GM10847 (cell line): Measurements from ENCODE around the gene ZMAT5.
A peak's percentile ranks its signal among the peaks of the same experiment; 100 is the strongest.

ENCODE experiments used
- POLR2A ChIP-seq: IDR thresholded peaks from 2 replicates; pipeline ENCODE4 v1.6.1; 2011; ENCODE audit not compliant: insufficient read length; ENCODE audit errors: extremely low read depth

ZMAT5 gene, protein sequence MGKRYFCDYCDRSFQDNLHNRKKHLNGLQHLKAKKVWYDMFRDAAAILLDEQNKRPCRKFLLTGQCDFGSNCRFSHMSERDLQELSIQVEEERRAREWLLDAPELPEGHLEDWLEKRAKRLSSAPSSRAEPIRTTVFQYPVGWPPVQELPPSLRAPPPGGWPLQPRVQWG

DNA sequence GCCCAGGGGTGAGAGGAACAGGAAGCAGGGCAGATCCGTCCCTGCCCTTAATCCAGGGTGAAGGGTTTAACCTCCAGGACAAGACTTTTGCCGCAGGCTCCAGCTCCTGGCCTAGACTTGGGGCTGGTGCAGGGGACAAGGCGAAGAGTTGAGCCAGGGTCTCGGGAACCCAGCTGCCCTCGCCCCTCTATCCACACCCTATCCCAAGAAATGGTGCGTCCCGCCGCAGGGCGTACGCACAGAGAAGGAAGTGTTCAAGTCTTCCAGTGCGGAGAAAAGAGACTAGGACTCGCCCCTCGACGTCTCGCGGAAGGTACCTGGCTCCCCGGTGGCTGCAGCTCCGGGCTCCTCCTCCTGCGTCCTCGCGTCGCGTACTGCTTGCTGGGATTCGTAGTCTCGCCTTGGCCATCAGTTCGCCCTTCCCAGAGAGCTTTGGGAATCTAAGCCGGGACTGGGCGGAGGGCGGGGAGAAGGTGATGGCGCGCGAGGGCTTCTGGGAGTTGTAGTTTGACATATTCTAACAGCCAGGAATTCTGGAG is at the start of gene ZMAT5:
Gene ZMAT5, minus strand, starts transcription at position 376 of the 539 bp plus-strand sequence. CDS start 18,463 bp downstream, outside the sequence.
- peak; percentile 77 for TF ChIP-seq POLR2A

DNA sequence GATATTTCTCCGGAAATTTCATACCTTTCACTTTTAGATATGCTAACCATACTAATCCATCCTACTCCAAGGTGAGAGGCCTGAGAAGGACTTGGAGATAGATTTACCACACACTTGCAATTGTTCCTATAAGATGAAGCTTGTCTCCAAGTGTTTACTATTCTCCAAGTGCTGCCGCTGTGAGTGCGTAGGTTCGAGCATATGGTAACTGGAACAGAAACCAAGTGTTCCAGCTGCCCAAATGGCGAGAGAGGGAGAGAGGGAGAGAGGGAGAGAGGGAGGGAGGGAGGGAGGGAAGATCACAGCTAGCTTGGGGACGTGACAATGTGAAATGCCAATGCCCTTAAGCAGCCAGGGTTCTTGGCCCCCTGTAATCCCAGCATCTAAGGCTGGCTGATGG is 49.7 kb upstream of the ZMAT5 start:
- no peak for TF ChIP-seq POLR2A

DNA sequence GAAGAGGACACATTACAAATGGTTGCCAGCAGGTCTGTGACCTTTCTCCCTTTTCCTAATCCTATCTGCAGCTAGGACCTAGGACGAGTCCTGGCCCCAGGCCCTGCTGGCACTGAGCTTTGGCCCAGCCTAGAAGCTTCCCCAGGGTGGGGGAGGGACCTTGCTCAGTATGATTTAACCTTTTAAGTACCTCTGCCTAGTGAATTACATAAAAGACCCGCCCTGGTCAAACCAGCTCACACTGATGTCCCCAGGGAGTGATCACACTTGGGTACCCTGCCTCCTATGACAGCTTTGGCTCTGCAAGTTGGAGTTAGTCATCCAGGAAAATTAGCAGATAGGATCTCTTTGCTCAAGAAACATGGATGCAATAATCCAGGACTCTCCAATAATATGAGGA is 49.3 kb upstream of the ZMAT5 start:
- TF ChIP-seq POLR2A: no peak

DNA sequence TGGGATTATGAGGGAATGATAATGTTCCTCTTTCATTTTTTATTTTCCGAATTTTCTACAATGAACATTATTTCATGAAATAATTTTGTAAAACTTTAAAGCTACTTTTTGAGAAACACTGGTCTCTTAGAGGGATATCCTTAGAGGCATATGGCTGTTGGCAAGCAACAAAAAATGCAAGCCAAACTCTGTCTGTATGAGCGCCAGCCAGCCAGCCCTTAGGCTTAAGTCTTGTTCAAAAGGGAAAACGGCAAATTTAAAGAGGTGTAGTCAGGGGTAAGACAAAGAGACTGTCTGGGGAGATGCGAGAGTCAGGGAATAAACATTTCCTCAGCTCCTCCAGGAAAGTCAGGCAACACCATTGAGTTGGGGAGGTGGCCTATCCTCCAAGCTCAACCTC is 48.8 kb upstream of the ZMAT5 start:
- TF ChIP-seq POLR2A: no peak

DNA sequence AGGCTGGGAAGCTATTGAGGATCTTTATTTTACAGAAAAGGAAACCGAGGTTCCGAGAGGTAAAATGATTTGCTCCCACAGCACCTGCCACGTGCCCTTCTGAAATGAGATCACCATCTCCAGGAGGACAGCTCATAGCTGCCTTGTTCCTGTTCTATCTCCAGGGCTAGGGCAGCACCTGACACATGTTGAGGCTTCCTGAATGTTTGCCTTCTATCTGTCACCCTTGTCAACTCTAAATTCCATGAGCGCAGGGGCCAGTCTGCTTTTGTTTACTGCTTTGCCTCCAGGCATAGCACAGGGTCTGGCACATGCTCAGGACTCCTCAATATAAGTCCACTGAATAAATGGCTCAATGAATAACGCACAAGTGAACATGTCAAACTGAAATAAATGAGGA is 47.2 kb upstream of the ZMAT5 start:
- no peak for TF ChIP-seq POLR2A

DNA sequence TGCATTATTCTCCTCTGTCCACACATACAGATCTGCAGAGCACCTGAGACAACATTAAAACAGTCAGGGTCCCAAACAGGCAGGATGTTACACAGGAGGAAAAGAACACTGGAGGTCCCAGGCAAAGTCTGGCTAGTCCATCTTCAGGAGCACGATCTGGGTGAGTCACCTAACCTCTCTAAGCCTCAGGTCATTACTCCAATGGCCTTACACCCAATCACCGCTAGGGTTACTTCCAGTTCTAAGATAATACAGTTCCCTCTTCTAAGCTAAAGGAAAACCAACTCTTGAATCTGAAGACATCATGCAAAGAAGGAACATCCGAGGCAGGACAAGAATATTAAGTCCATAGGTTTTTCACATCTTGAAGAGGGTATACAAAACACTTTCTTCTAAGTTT is 46.8 kb upstream of the ZMAT5 start:
- no peak for TF ChIP-seq POLR2A

DNA sequence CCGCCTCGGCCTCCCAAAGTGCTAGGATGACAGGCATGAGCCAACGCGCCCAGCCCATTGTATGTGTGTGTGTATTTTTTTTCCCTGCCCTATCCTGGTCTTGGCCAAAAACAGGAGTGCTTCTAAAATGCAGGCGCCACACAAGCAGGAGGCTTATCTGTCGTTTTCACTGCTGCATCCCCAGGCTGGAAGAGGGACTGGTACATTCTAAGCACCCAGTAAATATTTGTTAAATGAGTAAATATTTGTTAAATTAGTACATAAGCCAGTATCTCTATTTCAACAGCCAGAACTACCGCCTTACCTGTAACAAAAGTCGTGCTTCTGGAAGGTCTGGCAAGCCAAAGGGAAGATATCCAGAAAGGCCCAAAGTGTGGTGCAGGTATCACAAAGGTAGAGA is 46.3 kb upstream of the ZMAT5 start:
- no peak for TF ChIP-seq POLR2A

DNA sequence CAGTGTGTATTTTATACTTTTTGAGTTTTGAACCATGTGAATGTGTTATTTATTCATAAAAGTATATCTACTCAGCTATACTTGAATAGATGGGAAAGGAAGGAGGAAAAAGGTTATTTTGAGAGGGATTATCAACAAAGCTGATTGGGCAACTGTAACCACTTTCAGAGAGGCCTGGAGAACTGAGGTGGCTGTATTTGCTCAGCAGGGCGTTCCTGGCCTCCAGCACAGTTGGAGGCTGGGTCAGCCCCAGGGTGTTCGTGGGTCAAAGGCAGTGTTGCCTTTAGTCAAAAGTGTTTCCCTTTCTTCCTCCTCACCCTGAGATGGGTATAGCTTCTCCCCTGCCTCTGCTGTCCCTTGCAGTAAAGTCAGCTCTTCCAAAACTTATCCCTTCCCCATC is 44.6 kb upstream of the ZMAT5 start:
- TF ChIP-seq POLR2A: no peak

DNA sequence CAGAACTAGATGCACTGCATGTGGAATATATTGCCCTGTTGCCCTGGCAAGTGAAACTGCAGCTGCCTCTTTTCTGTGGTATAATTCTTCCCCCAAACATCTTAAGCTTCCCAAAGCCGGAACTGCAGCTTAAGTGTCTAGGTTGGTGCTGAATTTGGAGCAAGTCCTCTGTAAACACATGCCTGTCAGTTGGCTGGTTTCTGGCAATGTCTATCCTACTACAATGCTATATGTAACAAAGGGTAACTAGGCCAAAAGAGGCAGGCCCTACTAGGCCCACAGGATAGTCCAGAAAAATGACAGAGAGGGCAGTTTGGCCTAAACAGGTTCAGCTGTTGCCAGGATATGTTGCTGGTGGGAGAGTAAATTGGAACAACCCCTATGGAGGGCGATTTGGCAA is 43.4 kb upstream of the ZMAT5 start:
- TF ChIP-seq POLR2A: no peak

DNA sequence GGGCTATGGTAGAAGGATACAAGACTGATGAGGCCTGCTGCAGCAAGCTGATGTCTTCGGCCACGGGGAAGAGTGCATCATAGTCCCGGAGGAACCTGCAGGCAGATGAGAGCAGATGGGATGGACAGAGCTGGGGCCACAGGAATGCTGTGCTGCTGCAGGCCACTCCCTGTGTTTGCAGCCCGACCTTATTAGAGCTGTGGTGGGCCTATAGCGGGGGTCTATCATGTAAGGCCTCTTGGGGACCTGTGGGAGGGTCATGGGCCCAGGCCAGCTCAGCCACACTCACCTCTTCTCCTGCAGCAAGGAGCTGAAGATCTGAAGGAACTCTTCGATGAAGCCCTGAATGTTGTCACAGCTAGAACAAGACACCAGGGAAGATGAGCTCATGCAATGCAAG is 39.4 kb upstream of the ZMAT5 start:
- no peak for TF ChIP-seq POLR2A

DNA sequence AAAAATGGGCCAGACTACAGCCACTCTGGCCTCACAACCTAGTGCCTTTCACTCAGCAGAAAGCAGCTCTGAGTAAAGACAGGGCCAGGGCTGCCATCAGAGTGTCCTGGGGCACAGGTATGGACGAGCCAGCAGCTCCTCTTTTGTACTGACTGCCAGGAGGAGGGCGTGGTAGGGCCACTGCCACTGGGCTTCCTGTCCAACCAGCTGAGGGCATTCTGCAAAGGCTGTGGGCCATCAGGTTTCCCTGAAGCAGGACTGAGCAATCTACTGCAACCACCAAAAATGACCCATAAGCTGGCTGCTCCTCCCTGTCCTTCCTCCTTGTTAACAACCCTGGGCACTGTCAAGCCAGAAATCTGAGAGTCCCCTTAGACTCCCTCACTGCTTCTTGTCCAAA is 38.2 kb upstream of the ZMAT5 start:
- TF ChIP-seq POLR2A: no peak

DNA sequence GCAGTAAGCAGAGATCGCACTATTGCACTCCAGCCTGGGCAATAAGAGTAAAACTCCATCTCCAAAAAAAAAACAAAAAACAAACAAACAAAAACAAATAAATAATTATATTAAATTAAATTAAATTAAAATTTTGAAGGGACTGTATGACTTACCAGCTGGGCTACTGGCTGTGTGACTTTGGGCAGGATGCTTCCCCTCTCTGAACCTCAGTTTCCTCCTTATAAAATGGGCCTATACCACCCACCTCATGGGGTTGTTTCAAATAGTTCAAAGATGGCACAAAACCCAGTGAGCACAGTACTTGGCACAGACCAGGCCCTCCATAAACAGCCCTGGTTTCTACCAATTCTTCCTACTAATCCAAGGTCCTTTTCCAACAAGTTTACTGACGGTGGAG is 36.4 kb upstream of the ZMAT5 start:
- no peak for TF ChIP-seq POLR2A

DNA sequence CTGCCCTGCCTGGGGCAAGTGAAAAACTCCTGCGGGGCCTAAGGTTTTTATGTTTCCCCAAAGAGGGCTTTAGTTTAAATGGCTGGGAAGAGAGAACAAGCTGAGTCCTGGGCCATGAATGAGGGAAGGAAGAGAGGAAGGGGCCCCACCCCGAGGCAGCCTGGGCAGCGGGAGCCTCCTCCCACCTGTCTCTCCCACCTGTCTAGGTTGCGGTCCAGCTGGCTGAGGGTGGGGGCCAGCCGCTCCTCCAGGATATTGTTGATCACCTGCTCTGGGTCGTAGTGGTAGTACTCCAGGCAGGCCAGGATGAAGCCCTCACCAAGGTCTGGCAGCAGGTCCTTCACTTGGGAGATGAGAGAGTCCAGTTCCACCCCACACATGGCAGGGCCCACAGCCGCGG is 35.0 kb upstream of the ZMAT5 start:
- TF ChIP-seq POLR2A: no peak

DNA sequence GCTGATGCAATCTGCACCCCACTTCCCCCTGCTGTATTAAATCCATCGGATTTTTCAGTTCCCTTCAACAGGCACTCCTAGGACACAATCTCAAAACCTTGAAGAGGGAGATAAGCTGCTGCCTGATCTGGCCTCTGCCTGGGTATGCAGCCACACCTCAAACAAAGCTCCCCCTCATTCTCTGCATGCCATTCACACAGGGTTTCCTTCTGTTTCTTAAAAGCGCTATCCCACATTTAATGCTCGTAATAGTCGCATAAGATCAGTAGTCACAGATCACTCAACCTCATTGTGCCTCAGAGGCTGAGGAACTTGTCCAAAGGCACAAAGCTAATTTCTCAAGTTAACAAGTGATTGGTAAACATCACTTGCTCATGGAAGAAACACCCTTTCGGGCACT is 34.3 kb upstream of the ZMAT5 start:
- no peak for TF ChIP-seq POLR2A

DNA sequence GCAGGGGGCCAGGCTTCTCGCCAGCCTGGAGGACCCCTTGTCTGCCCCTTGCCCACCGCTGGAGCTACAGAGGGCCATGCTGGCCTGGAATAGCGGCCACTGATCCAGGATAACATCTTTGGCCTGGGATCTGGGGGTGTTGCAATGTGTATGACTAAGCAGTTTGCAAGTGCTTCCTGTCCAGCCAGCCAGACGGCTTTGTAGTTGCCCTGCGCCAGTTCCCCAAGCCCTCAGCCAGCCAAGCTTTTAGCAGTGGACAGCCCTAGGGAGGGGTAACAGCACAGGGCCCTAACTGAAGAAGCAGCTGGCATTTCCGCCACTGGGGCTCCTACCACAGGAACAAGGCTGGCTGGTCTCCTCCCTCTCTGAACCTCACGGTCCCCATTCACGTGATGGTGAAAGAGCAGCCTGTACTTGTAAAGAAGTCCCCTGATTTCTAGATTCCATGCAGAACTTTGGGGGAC is 32.4 kb upstream of the ZMAT5 start:
- TF ChIP-seq POLR2A: no peak

DNA sequence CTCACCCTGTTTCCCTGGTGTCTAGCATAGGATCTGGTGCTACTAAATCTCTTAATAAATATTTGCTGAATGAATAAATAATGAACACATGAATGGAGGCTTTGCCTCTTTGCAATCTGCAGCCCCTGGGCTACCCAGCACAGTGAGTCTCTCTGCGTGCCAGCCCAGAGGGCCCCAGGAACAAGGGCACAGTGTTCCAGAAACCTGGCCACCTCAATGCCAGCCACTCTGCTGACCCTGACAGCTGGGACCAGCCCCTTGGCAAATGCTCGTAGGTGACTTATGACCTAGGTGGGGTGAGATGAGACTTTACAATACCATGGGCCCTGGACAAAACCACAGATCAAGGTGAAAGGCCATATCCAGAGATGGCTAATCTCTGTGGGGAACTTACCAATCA is 32.0 kb upstream of the ZMAT5 start:
- no peak for TF ChIP-seq POLR2A

DNA sequence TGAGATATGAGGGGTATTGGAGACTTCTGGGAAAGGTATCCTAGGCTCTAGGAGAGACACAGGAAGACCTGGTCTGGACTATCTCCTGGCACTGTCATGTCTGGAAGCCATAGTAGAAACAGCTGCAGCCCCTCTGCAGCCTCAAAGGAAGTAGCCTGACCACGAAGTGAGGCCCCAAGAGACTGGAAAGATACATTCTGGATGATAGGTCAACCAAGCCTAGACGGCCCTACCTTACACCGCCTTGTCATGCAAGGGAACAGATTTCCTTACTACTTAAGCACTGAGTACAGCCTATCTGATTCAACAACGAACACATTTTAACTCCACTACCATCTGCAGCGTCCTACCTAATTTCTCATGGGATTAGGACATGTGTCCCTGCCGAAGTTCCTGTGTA is 31.5 kb upstream of the ZMAT5 start:
- TF ChIP-seq POLR2A: no peak

DNA sequence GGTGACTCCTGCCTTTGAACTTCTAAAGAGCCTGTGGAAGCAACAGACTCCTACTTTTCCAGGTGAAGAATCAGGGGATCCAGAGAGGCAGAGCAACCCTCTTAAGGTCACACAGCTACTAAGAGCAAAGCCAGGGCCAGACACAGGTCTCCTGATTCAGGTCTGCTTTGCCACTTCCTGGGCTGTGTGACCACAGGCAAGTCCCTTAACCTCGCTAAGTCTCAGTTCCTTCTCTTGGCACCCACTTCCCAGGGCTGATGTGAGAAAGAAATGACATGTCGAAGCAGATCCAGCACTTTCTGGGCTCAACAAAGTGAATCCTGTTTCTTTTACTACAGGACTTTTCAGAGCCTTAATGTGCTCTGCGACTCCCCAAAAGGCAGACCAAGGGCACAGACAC is 30.5 kb upstream of the ZMAT5 start:
- TF ChIP-seq POLR2A: no peak

DNA sequence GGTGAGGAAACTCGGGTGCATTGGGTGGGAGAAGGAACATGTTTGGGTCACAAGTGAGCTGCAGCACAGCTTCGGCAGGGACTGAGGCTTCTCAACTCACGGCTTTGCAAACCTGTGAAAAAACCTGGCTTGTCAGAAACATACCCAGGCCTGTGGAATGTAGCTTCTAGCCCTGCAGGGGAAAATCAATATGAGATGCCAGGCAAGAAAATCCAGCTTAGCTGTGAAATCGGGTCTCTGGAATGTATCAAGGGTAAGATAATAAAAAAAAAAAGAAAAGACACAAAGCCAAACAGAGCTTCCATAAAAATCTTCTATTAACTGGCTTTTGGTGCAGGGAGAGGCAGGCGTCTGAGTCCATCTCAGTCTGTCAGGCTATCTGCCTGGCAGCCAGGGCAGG is 28.9 kb upstream of the ZMAT5 start:
- TF ChIP-seq POLR2A: no peak
